ENCODE data around the gene TFEB.

Gene TFEB

DNA sequence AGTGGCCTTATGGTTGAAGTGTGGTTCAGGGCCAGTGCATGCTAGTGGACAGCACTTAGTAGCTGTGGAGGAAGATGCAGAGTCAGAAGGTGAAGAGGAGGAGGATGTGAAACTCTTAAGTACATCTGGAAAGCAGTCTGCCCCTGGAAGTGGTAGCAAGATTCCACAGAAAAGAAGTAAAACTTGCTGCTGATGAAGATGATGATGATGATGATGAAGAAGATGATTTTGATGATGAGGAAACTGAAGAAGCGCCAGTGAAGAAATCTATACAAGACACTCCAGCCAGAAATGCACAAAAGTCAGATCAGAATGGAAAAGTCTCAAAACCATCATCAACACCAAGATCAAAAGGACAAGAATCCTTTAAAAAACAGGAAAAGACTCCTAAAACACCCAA lies 68.2 kb downstream of the TFEB start:
- H4K8ac ChIP-seq (ENCODE audit: low read depth, low read length), result no peak overlapping the region
- H3K79me2 ChIP-seq (ENCODE audit: control insufficient read depth, insufficient read depth, low read length, poor library complexity), result no peaks in the 10 kb centered on the region
- H3K4me1 ChIP-seq (ENCODE audit: control insufficient read depth in 1 of 2, insufficient read depth in 2 of 2, low read length in 2 of 2), result no peaks in the 10 kb centered on the region
- H3K14ac ChIP-seq (ENCODE audit: low read length), result no peak overlapping the region
- no peak overlapping the region for H2BK120ac ChIP-seq (ENCODE audit: insufficient read depth, low read length, poor library complexity)
- peaks cover 3% of the 10 kb centered on the region for H3K9me3 ChIP-seq (ENCODE audit: insufficient read depth, low read depth, low read length)
- H3K36me3 ChIP-seq (ENCODE audit: control insufficient read depth in 1 of 2, insufficient read depth in 2 of 2, low read length in 2 of 2), result no peaks in the 10 kb centered on the region
- no peak for DNase-seq
- H2AFZ ChIP-seq (ENCODE audit: insufficient read depth, low read length, poor library complexity), result no peak overlapping the region
- no peak overlapping the region for H2BK5ac ChIP-seq (ENCODE audit: low read depth, low read length, poor library complexity)
- no CpG with 5 or more reads among the region's 1 CpG for WGBS (ENCODE audit: extremely low coverage, insufficient coverage, insufficient read length)
- no peak overlapping the region for H2AK5ac ChIP-seq (ENCODE audit: low read length)
- H3K18ac ChIP-seq (ENCODE audit: low read length), result no peak overlapping the region
- H3K4ac ChIP-seq (ENCODE audit: low read depth, low read length), result no peak overlapping the region
- no peak overlapping the region for H2BK12ac ChIP-seq (ENCODE audit: low read length)
- H4K91ac ChIP-seq (ENCODE audit: low read depth, low read length), result no peak overlapping the region
- H3K9ac ChIP-seq (ENCODE audit: low read length), result no peak overlapping the region
- H3K4me2 ChIP-seq (ENCODE audit: low read length), result no peak overlapping the region
- H3K27me3 ChIP-seq (ENCODE audit: insufficient read depth, low read length), result no peaks in the 10 kb centered on the region
- H3K4me3 ChIP-seq (ENCODE audit: low read depth, low read length), result no peak overlapping the region
- H3K23ac ChIP-seq (ENCODE audit: low read length), result no peak overlapping the region
- H3K27ac ChIP-seq (ENCODE audit: low read depth, low read length), result no peak overlapping the region
- H4K12ac ChIP-seq (ENCODE audit: low read depth, low read length), result no peak overlapping the region
- H3K79me1 ChIP-seq (ENCODE audit: low read length), result no peaks in the 10 kb centered on the region

DNA sequence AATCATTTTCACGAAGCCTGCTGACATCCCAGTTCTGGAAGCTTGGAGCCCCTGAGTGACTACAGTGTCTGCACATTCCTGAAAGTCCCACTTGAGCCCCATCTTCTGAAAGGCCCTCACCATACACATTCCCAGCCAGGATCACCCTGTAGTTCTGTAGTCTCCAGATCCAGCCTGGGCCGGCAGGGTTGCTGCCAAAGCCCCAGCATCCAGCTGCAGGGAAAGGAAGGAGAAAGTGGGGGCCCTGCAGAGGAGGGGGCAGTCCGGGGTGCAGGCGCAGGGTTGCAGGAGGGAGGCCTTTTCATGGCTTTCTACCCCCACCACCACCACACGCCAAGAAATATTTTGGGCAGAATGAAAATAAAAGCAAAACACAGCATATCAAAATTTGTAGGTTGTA lies 71.1 kb downstream of the TFEB start:
- no peak overlapping the region for H3K14ac ChIP-seq (ENCODE audit: low read length)
- no peak overlapping the region for H2BK120ac ChIP-seq (ENCODE audit: insufficient read depth, low read length, poor library complexity)
- no peaks in the 10 kb centered on the region for H3K79me2 ChIP-seq (ENCODE audit: control insufficient read depth, insufficient read depth, low read length, poor library complexity)
- H3K23ac ChIP-seq (ENCODE audit: low read length), result no peak overlapping the region
- H3K36me3 ChIP-seq (ENCODE audit: control insufficient read depth in 1 of 2, insufficient read depth in 2 of 2, low read length in 2 of 2), result no peaks in the 10 kb centered on the region
- WGBS (ENCODE audit: extremely low coverage, insufficient coverage, insufficient read length), result no CpG with 5 or more reads among the region's 5 CpGs
- no peaks in the 10 kb centered on the region for H3K79me1 ChIP-seq (ENCODE audit: low read length)
- H4K8ac ChIP-seq (ENCODE audit: low read depth, low read length), result no peak overlapping the region
- no peak overlapping the region for H2BK12ac ChIP-seq (ENCODE audit: low read length)
- H3K27me3 ChIP-seq (ENCODE audit: insufficient read depth, low read length), result no peaks in the 10 kb centered on the region
- no peak overlapping the region for H3K4me2 ChIP-seq (ENCODE audit: low read length)
- H3K9ac ChIP-seq (ENCODE audit: low read length), result no peak overlapping the region
- no peak overlapping the region for H2AFZ ChIP-seq (ENCODE audit: insufficient read depth, low read length, poor library complexity)
- H3K9me3 ChIP-seq (ENCODE audit: insufficient read depth, low read depth, low read length), result no peaks in the 10 kb centered on the region
- no peak overlapping the region for H3K4me3 ChIP-seq (ENCODE audit: low read depth, low read length)
- no peak overlapping the region for H3K27ac ChIP-seq (ENCODE audit: low read depth, low read length)
- no peak overlapping the region for H3K18ac ChIP-seq (ENCODE audit: low read length)
- H2BK5ac ChIP-seq (ENCODE audit: low read depth, low read length, poor library complexity), result no peak overlapping the region
- no peak overlapping the region for H3K4ac ChIP-seq (ENCODE audit: low read depth, low read length)
- H4K91ac ChIP-seq (ENCODE audit: low read depth, low read length), result no peak overlapping the region
- H3K4me1 ChIP-seq (ENCODE audit: control insufficient read depth in 1 of 2, insufficient read depth in 2 of 2, low read length in 2 of 2), result no peaks in the 10 kb centered on the region
- no peak for DNase-seq
- no peak overlapping the region for H2AK5ac ChIP-seq (ENCODE audit: low read length)
- H4K12ac ChIP-seq (ENCODE audit: low read depth, low read length), result no peak overlapping the region

DNA sequence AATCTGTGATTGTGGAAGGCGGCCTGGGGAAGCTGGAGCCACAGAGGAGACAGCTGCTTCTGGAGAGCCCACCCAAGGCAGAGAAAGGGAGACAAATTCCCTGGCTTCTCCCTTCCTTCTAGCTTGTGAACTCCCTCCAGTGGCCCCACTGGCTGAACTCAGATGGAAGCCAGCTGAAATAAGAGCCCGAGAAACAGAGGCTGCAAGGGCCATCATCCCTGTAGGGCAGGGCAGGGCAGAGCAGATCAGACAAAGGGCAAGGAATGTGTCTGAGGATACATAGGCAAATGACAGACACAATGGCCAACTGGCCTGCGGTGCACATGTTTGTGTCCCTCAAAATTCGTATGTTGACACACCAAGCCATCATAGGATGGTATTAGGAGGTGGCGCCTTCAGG lies 71.8 kb downstream of the TFEB start:
- DNase-seq, result no peak
- Histone ChIP-seq H3K27me3 (ENCODE audit: insufficient read depth, low read length) (no peaks in the 10 kb centered on the region), H3K18ac (ENCODE audit: low read length) (no peak overlapping the region), H3K9ac (ENCODE audit: low read length) (no peak overlapping the region), H3K4me1 (ENCODE audit: control insufficient read depth in 1 of 2, insufficient read depth in 2 of 2, low read length in 2 of 2) (no peaks in the 10 kb centered on the region), H2AFZ (ENCODE audit: insufficient read depth, low read length, poor library complexity) (no peak overlapping the region), H4K91ac (ENCODE audit: low read depth, low read length) (no peak overlapping the region), H2AK5ac (ENCODE audit: low read length) (no peak overlapping the region), H3K4me3 (ENCODE audit: low read depth, low read length) (no peak overlapping the region), H3K9me3 (ENCODE audit: insufficient read depth, low read depth, low read length) (no peaks in the 10 kb centered on the region), H2BK5ac (ENCODE audit: low read depth, low read length, poor library complexity) (no peak overlapping the region), H3K4ac (ENCODE audit: low read depth, low read length) (no peak overlapping the region), H4K12ac (ENCODE audit: low read depth, low read length) (no peak overlapping the region), H3K79me2 (ENCODE audit: control insufficient read depth, insufficient read depth, low read length, poor library complexity) (no peaks in the 10 kb centered on the region), H3K4me2 (ENCODE audit: low read length) (no peak overlapping the region), H3K36me3 (ENCODE audit: control insufficient read depth in 1 of 2, insufficient read depth in 2 of 2, low read length in 2 of 2) (no peaks in the 10 kb centered on the region), H3K23ac (ENCODE audit: low read length) (no peak overlapping the region), H4K8ac (ENCODE audit: low read depth, low read length) (no peak overlapping the region), H3K14ac (ENCODE audit: low read length) (no peak overlapping the region), H2BK12ac (ENCODE audit: low read length) (no peak overlapping the region), H3K79me1 (ENCODE audit: low read length) (no peaks in the 10 kb centered on the region), H3K27ac (ENCODE audit: low read depth, low read length) (no peak overlapping the region), H2BK120ac (ENCODE audit: insufficient read depth, low read length, poor library complexity) (no peak overlapping the region)
- no CpG with 5 or more reads among the region's 5 CpGs for WGBS (ENCODE audit: extremely low coverage, insufficient coverage, insufficient read length)

DNA sequence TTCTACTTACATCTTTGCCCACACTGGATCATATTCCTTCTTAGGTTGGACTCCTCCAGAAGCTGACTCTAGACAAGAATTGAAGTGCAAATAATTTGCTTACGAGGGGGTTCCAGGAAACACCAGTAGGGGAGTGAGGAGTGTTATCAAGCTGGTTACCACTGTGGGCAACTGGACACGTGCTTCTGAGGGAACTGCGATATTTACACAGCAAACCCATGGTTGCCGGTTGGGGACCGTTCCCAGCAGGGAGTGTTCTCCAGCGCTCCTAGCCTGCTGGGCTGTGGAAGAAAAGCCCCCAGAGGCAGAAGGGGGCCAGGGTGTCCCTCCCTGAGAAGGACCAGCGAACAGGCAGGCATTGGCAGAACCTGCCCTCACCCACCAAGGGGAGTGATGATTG lies 75.5 kb downstream of the TFEB start:
- no peaks in the 10 kb centered on the region for H3K9me3 ChIP-seq (ENCODE audit: insufficient read depth, low read depth, low read length)
- no peak overlapping the region for H2AK5ac ChIP-seq (ENCODE audit: low read length)
- no peak overlapping the region for H2BK120ac ChIP-seq (ENCODE audit: insufficient read depth, low read length, poor library complexity)
- H3K18ac ChIP-seq (ENCODE audit: low read length), result no peak overlapping the region
- H3K27me3 ChIP-seq (ENCODE audit: insufficient read depth, low read length), result no peaks in the 10 kb centered on the region
- H3K79me2 ChIP-seq (ENCODE audit: control insufficient read depth, insufficient read depth, low read length, poor library complexity), result no peaks in the 10 kb centered on the region
- H3K23ac ChIP-seq (ENCODE audit: low read length), result no peak overlapping the region
- H3K4ac ChIP-seq (ENCODE audit: low read depth, low read length), result no peak overlapping the region
- no CpG with 5 or more reads among the region's 7 CpGs for whole genome bisulfite sequencing (ENCODE audit: extremely low coverage, insufficient coverage, insufficient read length)
- H3K14ac ChIP-seq (ENCODE audit: low read length), result no peak overlapping the region
- H2BK5ac ChIP-seq (ENCODE audit: low read depth, low read length, poor library complexity), result no peak overlapping the region
- no peak overlapping the region for H4K12ac ChIP-seq (ENCODE audit: low read depth, low read length)
- no peak overlapping the region for H4K8ac ChIP-seq (ENCODE audit: low read depth, low read length)
- no peak overlapping the region for H3K9ac ChIP-seq (ENCODE audit: low read length)
- H3K4me2 ChIP-seq (ENCODE audit: low read length), result no peak overlapping the region
- no peak overlapping the region for H4K91ac ChIP-seq (ENCODE audit: low read depth, low read length)
- H2BK12ac ChIP-seq (ENCODE audit: low read length), result no peak overlapping the region
- H3K4me3 ChIP-seq (ENCODE audit: low read depth, low read length), result no peak overlapping the region
- peaks cover 11% of the 10 kb centered on the region for H3K79me1 ChIP-seq (ENCODE audit: low read length)
- no peaks in the 10 kb centered on the region for H3K36me3 ChIP-seq (ENCODE audit: control insufficient read depth in 1 of 2, insufficient read depth in 2 of 2, low read length in 2 of 2)
- H2AFZ ChIP-seq (ENCODE audit: insufficient read depth, low read length, poor library complexity), result no peak overlapping the region
- H3K27ac ChIP-seq (ENCODE audit: low read depth, low read length), result no peak overlapping the region
- DNase-seq, result no peak
- H3K4me1 ChIP-seq (ENCODE audit: control insufficient read depth in 1 of 2, insufficient read depth in 2 of 2, low read length in 2 of 2), result peaks cover 24 to 26% of the 10 kb centered on the region in 2 experiments
